DMS 273 treated with DMSO at 0.1 percent for 48 hours (cell line): ENCODE measurements around the gene KCNG1.
A peak's percentile ranks its signal among the peaks of the same experiment; 100 is the strongest.

Source experiments
- DNase-seq: peaks from one replicate; lab custom pipeline; 2025; lab: John Stamatoyannopoulos, UW

Gene KCNG1

DNA sequence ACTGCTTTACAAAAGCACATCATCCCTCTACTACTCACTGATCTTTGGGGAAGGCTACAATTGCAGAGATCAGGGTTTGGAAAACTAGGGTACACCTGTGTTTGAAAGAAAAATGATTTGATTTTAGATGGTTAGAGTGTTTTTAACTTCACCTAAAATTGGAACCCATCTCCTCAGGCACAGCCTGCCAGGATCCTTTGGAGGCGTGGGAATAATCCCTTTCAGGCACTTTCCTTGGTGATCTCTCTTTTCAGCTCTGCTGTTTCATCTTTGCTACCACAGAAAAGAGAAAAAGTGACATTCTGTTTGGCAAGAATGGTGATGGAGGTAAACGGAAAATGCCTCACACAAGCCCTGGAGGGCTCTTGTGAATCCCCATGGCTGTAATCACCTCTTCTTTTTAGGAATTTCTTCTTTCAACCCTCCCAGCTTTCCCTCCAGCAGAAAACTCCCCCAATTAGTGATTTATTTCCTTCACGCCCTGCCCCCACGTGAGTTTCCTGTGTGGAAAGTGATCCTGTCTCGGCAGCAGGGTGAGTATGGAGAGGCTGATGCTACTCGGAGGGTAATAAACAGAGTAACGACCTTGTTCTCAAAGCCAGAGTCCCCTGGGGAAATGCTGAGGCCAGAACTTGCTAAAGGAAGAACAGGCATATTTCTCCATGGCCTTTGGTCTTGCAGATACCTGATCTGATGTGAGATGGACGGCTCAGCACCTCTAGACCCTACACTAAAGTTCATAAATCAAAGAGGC, 9.2 kb downstream of the KCNG1 start:
- DNase-seq = no peak

GRCh38 chr20:51012357-51012756, 10.6 kb downstream of the KCNG1 start:
- DNase-seq = no peak

- no peak for DNase-seq
Measured at GRCh38 chr20:51011479-51011878, 11.4 kb downstream of the KCNG1 start.

GRCh38 chr20:51010932-51011331, 12.0 kb downstream of the KCNG1 start:
- no peak for DNase-seq

GRCh38 chr20:51010043-51010365, 12.9 kb downstream of the KCNG1 start:
- DNase-seq = no peak

GRCh38 chr20:51009303-51010042, 13.4 kb downstream of the KCNG1 start:
- DNase-seq = no peak

DNA sequence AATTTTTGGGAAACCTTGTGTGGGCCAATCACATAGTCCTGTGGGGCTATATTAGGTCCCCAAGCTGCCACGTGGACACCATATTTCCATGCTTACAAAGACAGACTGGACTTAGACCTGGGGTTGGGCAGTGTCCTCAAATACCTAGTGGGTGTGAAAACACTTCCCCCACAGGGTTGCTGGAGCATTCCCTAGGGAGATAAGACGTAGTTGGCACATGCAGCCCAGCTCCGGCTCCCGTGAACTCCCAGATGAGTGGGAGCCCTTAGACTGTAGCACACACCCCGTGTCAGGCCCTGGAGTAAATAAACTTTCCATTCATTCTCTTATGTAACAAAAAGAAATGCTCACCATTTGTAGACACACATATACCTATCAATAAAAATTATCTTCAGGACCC, 14.2 kb downstream of the KCNG1 start:
- DNase-seq = no peak

GRCh38 chr20:51005214-51005613, 17.7 kb downstream of the KCNG1 start:
- DNase-seq = no peak

- DNase-seq = no peak
Measured at GRCh38 chr20:51004781-51005180, 18.1 kb downstream of the KCNG1 start.

DNA sequence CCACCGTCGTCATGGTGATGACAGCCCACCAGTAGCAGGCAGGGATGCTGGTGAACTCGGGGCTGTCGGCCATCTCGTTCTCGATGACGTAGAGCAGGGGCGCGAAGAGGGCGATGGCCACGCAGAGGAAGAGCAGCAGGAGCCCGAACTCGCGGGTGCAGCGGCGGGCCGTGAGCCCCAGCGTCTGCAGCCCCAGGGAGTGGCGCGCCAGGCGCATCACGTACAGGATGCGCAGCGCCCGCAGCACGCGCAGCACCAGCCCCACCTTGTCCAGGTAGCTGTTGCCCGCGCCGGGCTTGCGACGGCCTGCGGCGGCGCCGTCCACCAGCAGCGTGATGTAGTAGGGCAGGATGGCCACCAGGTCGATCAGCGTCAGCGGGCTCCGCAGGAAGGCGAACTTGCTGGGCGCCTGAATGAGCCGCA, 18.6 kb downstream of the KCNG1 start:
- DNase-seq = no peak

DNA sequence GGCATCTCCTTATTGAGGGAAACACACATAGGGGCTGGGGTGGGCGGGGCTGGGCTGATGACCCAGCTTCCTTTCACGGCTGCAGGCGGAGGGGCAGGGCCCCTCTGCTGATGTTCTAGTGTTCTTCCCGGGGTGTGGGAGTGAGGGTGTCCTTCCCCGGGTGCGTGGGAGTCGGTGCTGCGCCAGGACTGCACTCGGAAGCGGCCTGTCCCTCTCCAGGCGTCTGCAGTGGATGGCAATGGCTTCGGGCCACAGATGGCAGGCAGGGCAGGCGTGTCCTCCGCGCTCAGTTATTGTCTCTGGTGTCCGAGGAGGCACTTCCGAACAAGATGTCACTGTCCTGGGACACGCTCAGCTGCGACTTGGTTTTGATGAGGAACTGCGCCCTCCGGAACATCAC, 19.2 kb downstream of the KCNG1 start:
- no peak for DNase-seq

GRCh38 chr20:51002633-51003032, 20.3 kb downstream of the KCNG1 start:
- DNase-seq = no peak

- DNase-seq = no peak
Measured at GRCh38 chr20:51001430-51002265, 21.3 kb downstream of the KCNG1 start.

GRCh38 chr20:50999355-50999754, 23.6 kb downstream of the KCNG1 start:
- DNase-seq = no peak

DNA sequence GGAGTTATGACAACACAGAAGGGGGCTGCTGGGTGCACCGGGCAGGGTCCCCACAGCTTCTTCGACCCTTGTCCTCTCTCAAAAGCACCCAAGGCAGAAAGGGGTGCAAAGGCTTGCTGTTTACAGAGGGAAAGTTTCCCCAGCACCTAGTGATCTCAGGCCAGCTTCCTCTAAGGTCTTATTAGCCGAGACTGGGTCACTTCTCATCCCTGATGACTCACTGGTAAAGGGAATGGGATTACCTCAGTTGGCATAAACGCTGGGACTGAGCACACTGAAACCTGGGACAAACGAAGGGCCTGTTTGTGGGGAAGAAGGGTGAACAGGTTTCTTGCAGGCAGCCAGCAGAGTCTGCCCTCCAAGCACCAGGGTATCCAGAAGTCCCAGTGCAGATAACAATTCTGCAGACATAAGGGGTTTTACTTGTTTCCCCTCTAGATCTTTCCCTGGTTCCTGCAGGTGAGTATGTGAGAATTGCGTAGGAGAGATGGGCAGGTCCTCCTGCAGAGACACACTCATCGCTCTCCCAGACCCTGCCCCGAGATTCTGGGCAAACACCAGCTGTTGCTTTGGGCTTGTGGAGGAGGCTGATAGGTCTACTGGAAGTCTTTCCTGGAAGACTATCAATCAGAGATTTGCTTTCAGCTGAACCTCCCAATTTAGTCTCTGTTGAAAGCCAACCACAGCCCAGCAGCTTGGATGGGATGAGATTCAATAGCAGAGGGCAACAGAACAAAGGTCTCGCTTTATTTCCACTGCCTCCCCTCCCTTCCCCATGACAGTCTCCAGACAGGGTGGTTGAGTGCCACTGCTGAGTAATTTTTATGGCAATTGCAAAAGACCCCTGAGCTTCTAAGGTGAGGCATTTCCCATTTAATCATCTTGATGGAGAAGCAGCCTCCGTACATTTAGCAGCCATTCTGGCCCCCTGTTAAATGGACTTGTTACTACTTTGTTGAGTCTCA, 25.7 kb downstream of the KCNG1 start:
- DNase-seq = peak; percentile 10

- DNase-seq = no peak
Measured at GRCh38 chr20:50995506-50995905, 27.4 kb downstream of the KCNG1 start.

GRCh38 chr20:50993876-50994275, 29.0 kb downstream of the KCNG1 start:
- no peak for DNase-seq

GRCh38 chr20:50992733-50993457, 30.0 kb downstream of the KCNG1 start:
- peak; percentile 7 for DNase-seq

GRCh38 chr20:50992336-50992732, 30.6 kb downstream of the KCNG1 start:
- DNase-seq = no peak

DNA sequence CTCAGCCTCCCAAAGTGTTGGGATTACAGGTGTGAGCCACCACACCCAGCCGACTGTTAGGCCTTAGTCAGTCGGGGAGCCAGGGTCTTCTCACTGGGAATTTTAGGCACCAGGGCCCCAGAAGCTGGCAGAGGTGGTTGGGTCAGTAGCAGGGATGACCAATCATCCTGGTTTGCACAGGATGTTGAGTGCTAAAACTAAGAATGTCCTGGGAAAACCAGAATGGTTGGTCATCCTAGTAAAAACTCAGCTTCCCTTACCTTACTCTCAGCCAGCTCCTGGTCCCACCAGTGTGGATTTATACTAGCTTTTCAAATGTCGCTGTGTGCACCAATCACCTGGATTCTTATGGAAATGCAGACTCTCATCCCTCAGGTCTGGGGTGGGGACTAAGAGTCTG, 31.8 kb downstream of the KCNG1 start:
- DNase-seq = no peak
